Stimulated activated naive CD8-positive, alpha-beta T cell treated with anti-CD3 and anti-CD28 coated beads, Interleukin-15, amount 100 ng/mL, for 72 hours (primary cell): ENCODE measurements around the gene CCR1.

Experiments
- ATAC-seq: fragments of 150-1000 bp; cut with Tn5 transposase; 2 replicates; pipeline ENCODE4 v1.10.0; 2021; ENCODE audit warnings: mild to moderate bottlenecking, moderate library complexity
- DNase-seq, 2 donors: peaks; one replicate each; pipeline ENCODE4 v3.0.0; 2021 to 2022
- H3K27ac Mint-ChIP-seq, 2 donors: one replicate each; pipeline ENCODE4 v1.8.0; 2022; ENCODE audit warnings: mild to moderate bottlenecking in 2 of 2, mixed read lengths in 2 of 2, moderate library complexity in 2 of 2
- H3K27me3 Mint-ChIP-seq: one replicate; pipeline ENCODE4 v1.8.0; 2022; ENCODE audit warnings: mixed read lengths
- H3K4me1 Mint-ChIP-seq: one replicate; pipeline ENCODE4 v1.8.0; 2022; ENCODE audit warnings: mild to moderate bottlenecking, mixed read lengths
- H3K4me3 Mint-ChIP-seq, 2 donors: one replicate each; pipeline ENCODE4 v1.8.0; 2022; ENCODE audit warnings: mild to moderate bottlenecking in 2 of 2, mixed read lengths in 2 of 2, moderate library complexity in 1 of 2
- H3K9me3 Mint-ChIP-seq, 2 donors: one replicate each; pipeline ENCODE4 v1.8.0; 2022; ENCODE audit warnings: mixed read lengths in 2 of 2

CCR1 gene

GRCh38 chr3:46208167-46208704 lies at the start of gene CCR1:
CCR1 (minus strand) TSS chr3:46208313; CDS start chr3:46204313, 4,000 bp downstream.
- H3K4me1 Mint-ChIP-seq: peaks cover 26% of the 10 kb centered on the region
- peak within 1 kb of the TSS in 1 of 2 donors; percentile 95 for H3K27ac Mint-ChIP-seq
- H3K4me3 Mint-ChIP-seq: peak within 1 kb of the TSS; percentile 46 to 61

GRCh38 chr3:46252980-46253379 lies 44.9 kb upstream of the CCR1 start:
- peaks cover 46% of the 10 kb centered on the region for H3K27me3 Mint-ChIP-seq
- peaks cover 8% of the 10 kb centered on the region for H3K4me1 Mint-ChIP-seq
- no peak overlapping the region for H3K27ac Mint-ChIP-seq
- H3K9me3 Mint-ChIP-seq: peaks cover 2 to 8% of the 10 kb centered on the region in 2 donors
- H3K4me3 Mint-ChIP-seq: no peak overlapping the region
- DNase-seq: no peak
- peak; percentile 50 for ATAC-seq

More at GRCh38 chr3:46208167-46208704, at the start of gene CCR1:
- DNase-seq (peak; percentile 56 to 81), ATAC-seq (peak; percentile 86)
- peaks cover 9% of the 10 kb centered on the region for H3K27me3 Mint-ChIP-seq
- no peaks in the 10 kb centered on the region for H3K9me3 Mint-ChIP-seq

- DNase-seq (no peak), ATAC-seq (no peak)
- Mint-ChIP-seq H3K9me3 (no peaks in the 10 kb centered on the region), H3K4me1 (no peaks in the 10 kb centered on the region), H3K4me3 (no peak overlapping the region), H3K27me3 (peaks cover 8% of the 10 kb centered on the region), H3K27ac (no peak overlapping the region)
These were observed 37.0 kb upstream of the CCR1 start for GRCh38 chr3:46245146-46245545.

GRCh38 chr3:46243560-46243959 lies 35.4 kb upstream of the CCR1 start:
- Mint-ChIP-seq H3K4me3 (no peak overlapping the region), H3K9me3 (no peaks in the 10 kb centered on the region), H3K27me3 (peaks cover 13% of the 10 kb centered on the region), H3K27ac (no peak overlapping the region), H3K4me1 (no peaks in the 10 kb centered on the region)
- no peak for DNase-seq
- ATAC-seq: no peak

GRCh38 chr3:46242120-46242519 lies 34.0 kb upstream of the CCR1 start, which contains the start of gene CCR3:
CCR3 (plus strand) TSS chr3:46242460; CDS start chr3:46265159, 22,699 bp downstream.
- Mint-ChIP-seq H3K4me3 (no peak within 1 kb of the TSS), H3K9me3 (no peaks in the 10 kb centered on the region), H3K27ac (no peak within 1 kb of the TSS), H3K27me3 (peaks cover 21% of the 10 kb centered on the region), H3K4me1 (no peaks in the 10 kb centered on the region)
- DNase-seq: no peak
- ATAC-seq: no peak

- Mint-ChIP-seq H3K27ac (no peak overlapping the region), H3K4me1 (no peaks in the 10 kb centered on the region), H3K27me3 (peaks cover 35% of the 10 kb centered on the region), H3K4me3 (no peak overlapping the region), H3K9me3 (no peaks in the 10 kb centered on the region)
- DNase-seq (no peak), ATAC-seq (no peak)
These were observed 31.8 kb upstream of the CCR1 start for GRCh38 chr3:46239952-46240351.

GRCh38 chr3:46239301-46239938 lies 31.3 kb upstream of the CCR1 start:
- DNase-seq (no peak), ATAC-seq (no peak)
- Mint-ChIP-seq H3K27me3 (peaks cover 35% of the 10 kb centered on the region), H3K4me3 (no peak overlapping the region), H3K27ac (no peak overlapping the region), H3K4me1 (no peaks in the 10 kb centered on the region), H3K9me3 (no peaks in the 10 kb centered on the region)

- Mint-ChIP-seq H3K4me3 (no peak overlapping the region), H3K27ac (no peak overlapping the region), H3K27me3 (peaks cover 35% of the 10 kb centered on the region), H3K9me3 (no peaks in the 10 kb centered on the region), H3K4me1 (no peaks in the 10 kb centered on the region)
- DNase-seq (no peak), ATAC-seq (no peak)
These were observed 30.3 kb upstream of the CCR1 start for GRCh38 chr3:46238386-46238785.

- Mint-ChIP-seq H3K4me3 (no peak overlapping the region), H3K4me1 (no peaks in the 10 kb centered on the region), H3K27ac (no peak overlapping the region), H3K27me3 (peaks cover 44% of the 10 kb centered on the region), H3K9me3 (no peaks in the 10 kb centered on the region)
- ATAC-seq: no peak
- no peak for DNase-seq
These were observed 28.4 kb upstream of the CCR1 start for GRCh38 chr3:46236294-46237054.

GRCh38 chr3:46235425-46235824 lies 27.3 kb upstream of the CCR1 start:
- no peak for DNase-seq
- no peak for ATAC-seq
- Mint-ChIP-seq H3K27ac (no peak overlapping the region), H3K9me3 (no peaks in the 10 kb centered on the region), H3K4me3 (no peak overlapping the region), H3K4me1 (no peaks in the 10 kb centered on the region), H3K27me3 (peaks cover 50% of the 10 kb centered on the region)

- no peak overlapping the region for H3K4me3 Mint-ChIP-seq
- H3K27ac Mint-ChIP-seq: no peak overlapping the region
- DNase-seq (no peak), ATAC-seq (no peak)
- no peaks in the 10 kb centered on the region for H3K9me3 Mint-ChIP-seq
- peaks cover 53% of the 10 kb centered on the region for H3K27me3 Mint-ChIP-seq
- H3K4me1 Mint-ChIP-seq: peaks cover 1% of the 10 kb centered on the region
These were observed 25.1 kb upstream of the CCR1 start for GRCh38 chr3:46233194-46233593.

- H3K9me3 Mint-ChIP-seq: peaks cover 4 to 8% of the 10 kb centered on the region in 2 donors
- no peak for ATAC-seq
- peaks cover 57% of the 10 kb centered on the region for H3K27me3 Mint-ChIP-seq
- no peak overlapping the region for H3K4me3 Mint-ChIP-seq
- H3K4me1 Mint-ChIP-seq: peaks cover 6% of the 10 kb centered on the region
- H3K27ac Mint-ChIP-seq: no peak overlapping the region
- DNase-seq: no peak
These were observed 23.2 kb upstream of the CCR1 start for GRCh38 chr3:46231323-46231722.

- no peak overlapping the region for H3K4me3 Mint-ChIP-seq
- ATAC-seq: no peak
- DNase-seq: no peak
- no peak overlapping the region for H3K27ac Mint-ChIP-seq
- H3K9me3 Mint-ChIP-seq: peaks cover 7 to 10% of the 10 kb centered on the region in 2 donors
- H3K27me3 Mint-ChIP-seq: peaks cover 57% of the 10 kb centered on the region
- peaks cover 6% of the 10 kb centered on the region for H3K4me1 Mint-ChIP-seq
These were observed 20.4 kb upstream of the CCR1 start for GRCh38 chr3:46228260-46229242.

- Mint-ChIP-seq H3K27ac (no peak overlapping the region), H3K4me3 (no peak overlapping the region), H3K27me3 (peaks cover 24% of the 10 kb centered on the region), H3K9me3 (peaks cover 21 to 23% of the 10 kb centered on the region in 2 donors), H3K4me1 (peaks cover 8% of the 10 kb centered on the region)
- ATAC-seq (no peak), DNase-seq (no peak)
These were observed 14.5 kb upstream of the CCR1 start for GRCh38 chr3:46222435-46223161.

- DNase-seq (no peak), ATAC-seq (no peak)
- H3K4me3 Mint-ChIP-seq: no peak overlapping the region
- H3K27ac Mint-ChIP-seq: no peak overlapping the region
- peaks cover 18 to 26% of the 10 kb centered on the region in 2 donors for H3K9me3 Mint-ChIP-seq
- H3K4me1 Mint-ChIP-seq: peaks cover 10% of the 10 kb centered on the region
- peaks cover 19% of the 10 kb centered on the region for H3K27me3 Mint-ChIP-seq
These were observed 13.8 kb upstream of the CCR1 start for GRCh38 chr3:46221938-46222337.
